Muscle of arm (tissue), 12 donors: ENCODE measurements around the gene KCNMA1. TPM values are rescaled to one million over a fixed set of nuclear protein-coding genes. Genes with fewer than 3 reads are reported as not detected.

Experiments used
- DNase-seq: peaks from one replicate; pipeline ENCODE4 v3.0.0-alpha.2; 2013
- polyA plus RNA-seq, 12 donors: library from polyadenylated mRNA; unstranded; fragments of 120-200 nt; gene quantifications; one replicate each; pipeline ENCODE4 v1.2.1, GENCODE V29; 2013; ENCODE audit not compliant: insufficient read length in 12 of 12

Gene KCNMA1
- polyA plus RNA-seq, 12 donors, result 12.3 to 20.1 (median 16.4) TPM; not detected in 1

DNA sequence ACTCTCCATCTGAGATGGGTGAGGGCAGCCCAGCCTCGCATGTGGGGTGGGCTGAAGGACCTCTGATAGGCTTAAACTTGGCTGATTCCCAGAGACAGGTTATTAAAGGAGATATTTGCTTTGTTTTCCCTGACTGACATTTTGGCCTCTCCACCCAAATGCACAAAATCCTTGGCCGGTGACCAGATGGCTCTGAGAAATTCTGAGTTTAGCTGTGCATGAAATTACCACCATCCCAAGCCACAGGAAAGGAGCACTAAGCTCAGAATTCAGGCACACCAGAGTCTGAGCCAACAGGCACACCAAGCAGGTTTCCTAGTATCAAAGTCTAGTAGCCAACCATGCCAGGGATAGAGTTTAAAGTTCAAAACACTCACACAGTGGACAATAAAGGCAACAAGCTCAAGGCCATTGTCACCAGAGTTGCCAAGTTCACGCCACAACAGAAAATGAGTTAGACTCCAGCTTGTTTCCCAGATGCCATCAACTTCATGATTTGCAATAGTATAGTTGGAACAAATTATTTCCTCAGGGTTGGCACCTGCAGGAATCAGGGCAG, 387.6 kb downstream of the KCNMA1 start:
- DNase-seq, result no peak

GRCh38 chr10:77248104-77248790, 389.4 kb downstream of the KCNMA1 start:
- DNase-seq, result no peak

DNA sequence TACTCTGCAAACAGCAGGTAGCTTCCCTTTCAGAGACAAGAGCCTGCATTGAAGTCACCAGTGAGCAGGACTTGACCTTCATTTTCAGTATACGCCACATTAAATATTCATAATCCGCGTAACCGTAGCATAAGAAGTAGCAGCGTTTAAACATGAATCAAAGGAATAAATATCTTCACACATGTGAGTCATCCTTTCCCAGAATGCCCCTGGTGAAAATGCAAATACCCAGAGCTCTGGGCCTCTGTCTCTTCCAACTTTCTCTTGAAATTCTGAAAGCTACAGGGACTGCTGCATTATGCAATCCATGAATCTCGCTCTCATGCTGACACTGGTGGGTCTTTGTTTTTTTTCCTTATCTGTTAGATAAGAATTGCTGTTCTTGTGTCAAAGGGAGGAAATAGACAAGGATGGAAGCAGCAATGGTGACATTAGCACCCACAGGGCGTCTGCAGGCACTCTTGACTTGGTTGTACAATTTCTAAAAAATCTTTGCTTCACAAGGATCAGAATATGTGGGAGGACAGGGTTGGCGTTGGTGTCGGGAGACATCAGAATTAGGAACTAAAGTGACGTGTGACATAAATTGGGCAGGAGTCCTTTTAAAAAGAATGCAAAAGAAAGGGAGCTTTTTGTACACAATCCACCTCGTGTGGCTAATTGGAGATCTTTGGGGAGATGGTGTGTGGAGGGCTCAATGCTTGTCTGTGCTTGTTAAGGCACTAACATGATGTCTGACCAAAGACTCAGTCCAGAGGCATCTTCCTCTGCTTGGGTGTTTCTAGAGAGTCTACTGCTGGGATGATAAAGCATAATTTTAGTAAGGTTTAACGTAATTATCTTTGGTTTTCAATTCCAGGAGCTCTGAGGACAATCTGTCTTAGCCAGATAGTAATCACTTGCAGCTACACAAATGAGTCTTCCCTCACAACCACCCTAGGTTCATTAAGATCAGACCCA, 390.3 kb downstream of the KCNMA1 start:
- DNase-seq, result no peak

GRCh38 chr10:77245953-77246352, 391.7 kb downstream of the KCNMA1 start:
- DNase-seq, result no peak

DNA sequence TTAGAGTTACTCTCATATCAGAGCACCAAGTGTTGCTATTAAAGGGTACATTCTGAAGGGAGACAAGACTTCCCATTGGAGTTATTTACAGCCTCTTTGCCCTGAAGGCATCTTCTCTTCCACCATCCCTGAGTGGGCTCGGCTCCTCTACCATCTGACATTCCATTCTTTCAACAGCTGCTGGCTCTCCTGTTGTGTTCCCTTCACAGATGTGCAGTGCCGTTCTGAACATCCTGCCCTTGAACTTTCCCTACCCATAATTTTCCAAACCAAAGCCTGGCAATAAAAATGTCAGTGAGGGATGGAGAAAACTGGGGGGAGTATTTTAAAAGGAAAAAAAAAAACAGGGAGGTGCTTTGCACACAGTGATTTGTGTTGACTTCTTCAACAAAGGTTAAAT, 392.9 kb downstream of the KCNMA1 start:
- no peak for DNase-seq

GRCh38 chr10:77244286-77244685, 393.3 kb downstream of the KCNMA1 start:
- no peak for DNase-seq

DNA sequence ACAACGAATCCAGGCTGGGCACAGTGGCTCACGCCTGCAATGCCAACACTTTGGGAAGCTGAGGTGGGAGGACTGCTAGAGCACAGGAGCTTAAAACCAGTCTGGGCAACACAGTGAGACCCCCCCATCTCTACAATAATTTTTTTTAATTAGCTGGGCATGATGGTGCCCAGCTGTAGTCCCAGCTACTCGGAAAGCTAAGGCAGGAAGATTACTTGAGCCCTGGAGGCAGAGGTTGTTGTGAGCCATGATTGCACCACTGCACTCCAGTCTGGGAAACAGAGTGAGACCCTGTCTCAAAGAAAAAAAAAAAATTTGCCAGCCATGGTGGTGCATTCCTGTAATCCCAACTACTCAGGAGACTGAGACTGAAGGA, 396.3 kb downstream of the KCNMA1 start:
- DNase-seq, result no peak

GRCh38 chr10:77240706-77241349, 396.8 kb downstream of the KCNMA1 start:
- DNase-seq, result no peak

GRCh38 chr10:77240041-77240652, 397.5 kb downstream of the KCNMA1 start:
- DNase-seq, result no peak

DNA sequence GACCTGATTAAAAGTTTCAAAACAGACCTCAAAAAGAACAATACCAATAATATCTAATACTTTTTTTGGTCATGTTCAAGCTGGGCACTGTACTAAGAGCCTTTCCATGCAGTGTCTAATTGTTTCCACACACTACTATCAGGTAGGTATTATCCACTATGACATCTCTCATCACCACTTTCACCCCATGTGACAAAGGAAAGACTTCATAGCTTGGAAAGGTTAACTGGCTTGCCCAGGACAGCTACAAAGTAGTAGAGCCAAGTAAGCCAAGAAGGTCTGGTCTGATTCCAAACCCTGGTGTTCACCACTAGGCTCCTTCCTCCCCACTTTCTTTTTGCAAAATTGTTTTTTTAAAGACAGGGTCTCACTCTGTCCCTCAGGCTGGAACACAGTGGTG, 400.5 kb downstream of the KCNMA1 start:
- no peak for DNase-seq

DNA sequence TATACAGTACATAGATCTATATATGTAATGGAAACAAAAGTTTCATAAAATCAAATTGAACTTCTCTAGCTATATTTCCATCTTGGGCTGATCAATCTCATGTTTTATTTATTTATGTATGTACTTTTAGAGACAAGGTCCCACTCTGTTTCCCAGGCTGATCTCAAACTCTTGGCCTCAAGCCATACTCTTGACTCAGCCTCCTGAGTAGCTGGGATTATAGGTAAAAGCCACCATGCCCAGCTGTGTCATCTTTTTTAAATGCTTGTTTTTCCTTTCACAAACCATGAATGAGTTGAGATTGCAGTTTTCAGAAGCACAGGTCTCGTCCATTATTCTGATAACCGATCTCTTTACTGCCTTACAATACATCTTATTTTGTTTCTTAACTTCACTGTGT, 400.9 kb downstream of the KCNMA1 start:
- DNase-seq, result no peak

DNA sequence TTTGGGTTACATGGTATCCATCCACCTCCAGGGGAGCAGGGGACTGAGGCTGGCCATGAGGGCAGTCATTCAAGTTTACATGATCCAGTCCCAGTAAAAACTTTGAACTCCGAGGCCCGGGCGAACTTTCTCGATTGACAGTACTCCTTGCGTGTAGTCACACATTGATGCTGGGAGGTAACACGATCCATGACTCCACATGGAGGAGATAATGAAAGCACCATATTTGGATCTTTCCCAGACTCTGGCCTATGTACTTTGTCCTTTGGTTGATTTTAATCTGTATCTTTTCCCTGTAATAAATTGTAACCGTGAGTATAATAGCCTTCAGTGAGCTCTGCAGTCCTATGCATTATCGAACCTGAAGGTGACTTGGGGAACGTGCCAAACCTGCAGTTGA, 401.6 kb downstream of the KCNMA1 start:
- DNase-seq, result no peak

GRCh38 chr10:77234599-77234998, 403.0 kb downstream of the KCNMA1 start:
- DNase-seq, result no peak

DNA sequence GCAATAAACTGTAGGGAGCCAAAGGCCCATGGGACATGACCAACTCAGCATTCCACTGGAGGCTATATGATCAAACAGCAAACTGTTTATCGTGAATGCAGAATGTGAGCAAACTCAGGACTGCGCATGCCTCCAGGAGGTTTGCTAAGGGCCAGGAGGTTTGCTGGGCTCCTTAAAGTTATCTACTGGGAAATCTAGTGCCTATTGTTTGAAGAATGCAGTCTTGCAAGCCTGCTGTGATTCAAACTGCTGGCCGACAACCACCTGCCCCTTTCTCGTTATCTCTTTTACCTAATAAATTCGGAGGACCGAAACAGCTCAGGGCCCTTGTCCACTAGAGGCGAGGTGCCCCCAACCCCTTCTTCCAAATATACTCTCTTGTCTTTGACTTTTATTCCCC, 404.1 kb downstream of the KCNMA1 start:
- no peak for DNase-seq

GRCh38 chr10:77231884-77232610, 405.6 kb downstream of the KCNMA1 start:
- no peak for DNase-seq

- no peak for DNase-seq
These were observed 406.2 kb downstream of the KCNMA1 start for GRCh38 chr10:77231375-77231774.

DNA sequence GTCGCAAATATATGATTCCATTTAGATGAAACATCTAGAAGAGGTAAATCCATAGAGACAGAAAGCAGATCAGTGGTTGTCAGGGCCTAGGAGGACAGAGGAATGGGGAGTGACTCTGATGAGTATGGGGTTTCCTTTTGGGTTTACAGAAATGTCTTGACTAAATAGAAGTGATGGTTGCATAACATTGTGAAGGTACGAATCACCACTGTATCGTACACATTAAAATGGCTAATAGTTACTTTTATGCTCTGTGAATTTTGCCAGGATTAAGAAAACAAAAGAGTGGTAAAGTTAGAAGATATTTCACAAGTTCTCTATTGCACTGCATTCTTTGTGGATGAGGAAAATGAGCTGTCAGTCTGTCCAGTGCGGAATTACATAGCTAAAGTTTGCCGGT, 407.4 kb downstream of the KCNMA1 start:
- DNase-seq, result no peak

DNA sequence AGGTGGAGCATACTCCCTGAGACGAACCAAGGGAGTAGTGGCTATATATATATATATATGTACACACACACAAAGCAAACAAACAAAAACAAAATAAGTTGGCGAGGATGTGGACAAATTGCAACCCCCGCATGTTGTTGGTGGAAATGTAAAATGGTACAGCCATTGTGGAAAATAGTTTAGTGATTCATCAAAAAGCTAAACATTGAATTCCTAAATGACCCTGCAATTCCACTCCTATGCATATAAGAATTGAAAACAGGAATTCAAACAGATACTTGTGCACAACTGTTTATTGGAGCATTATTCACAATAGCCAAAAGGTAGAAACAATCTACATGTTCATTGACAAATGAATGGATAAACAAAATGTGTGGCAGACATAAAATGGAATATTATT, 407.9 kb downstream of the KCNMA1 start:
- no peak for DNase-seq

- DNase-seq, result no peak
These were observed 409.0 kb downstream of the KCNMA1 start for GRCh38 chr10:77228559-77228958.

DNA sequence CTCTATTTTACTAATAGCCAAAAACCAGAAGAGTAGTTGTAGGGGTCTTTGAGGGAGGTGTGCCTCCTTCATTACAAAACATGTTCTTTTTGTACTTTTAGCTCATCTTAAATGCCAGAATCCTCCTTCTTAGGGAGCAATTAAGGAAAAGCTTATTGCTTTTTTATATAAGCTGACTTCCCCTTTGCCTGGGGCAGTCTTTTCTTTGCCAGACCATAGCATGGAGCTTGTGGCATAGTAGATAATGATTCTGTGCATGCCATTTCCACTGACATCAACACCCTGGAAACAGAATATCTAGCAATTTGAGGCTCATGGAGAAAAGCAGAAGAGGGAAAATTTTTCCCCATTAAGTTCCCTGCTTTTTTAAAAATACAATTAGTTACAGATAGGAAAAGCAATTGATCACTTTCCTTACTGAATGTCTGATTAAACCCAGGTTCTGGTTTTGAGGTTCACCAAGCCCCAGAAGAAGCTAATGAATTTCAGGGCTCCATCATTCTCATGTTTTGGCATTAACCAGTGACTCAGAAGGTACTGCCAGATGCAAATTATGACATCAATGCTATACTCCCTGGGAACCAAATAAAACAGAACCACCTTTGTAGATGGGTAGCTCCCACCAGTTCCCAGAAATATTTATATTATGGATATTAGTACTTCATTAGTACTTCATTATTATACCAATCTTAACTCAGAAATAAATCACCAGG, 410.6 kb downstream of the KCNMA1 start:
- no peak for DNase-seq

GRCh38 chr10:77226452-77226851, 411.2 kb downstream of the KCNMA1 start:
- no peak for DNase-seq
